ENCODE data around the gene RPL22. TPM values are rescaled to one million over a fixed set of nuclear protein-coding genes. Genes with fewer than 3 reads are reported as not detected.

The RPL22 gene
- total RNA-seq, 1 experiment from 2014 or later, result 298 TPM

DNA sequence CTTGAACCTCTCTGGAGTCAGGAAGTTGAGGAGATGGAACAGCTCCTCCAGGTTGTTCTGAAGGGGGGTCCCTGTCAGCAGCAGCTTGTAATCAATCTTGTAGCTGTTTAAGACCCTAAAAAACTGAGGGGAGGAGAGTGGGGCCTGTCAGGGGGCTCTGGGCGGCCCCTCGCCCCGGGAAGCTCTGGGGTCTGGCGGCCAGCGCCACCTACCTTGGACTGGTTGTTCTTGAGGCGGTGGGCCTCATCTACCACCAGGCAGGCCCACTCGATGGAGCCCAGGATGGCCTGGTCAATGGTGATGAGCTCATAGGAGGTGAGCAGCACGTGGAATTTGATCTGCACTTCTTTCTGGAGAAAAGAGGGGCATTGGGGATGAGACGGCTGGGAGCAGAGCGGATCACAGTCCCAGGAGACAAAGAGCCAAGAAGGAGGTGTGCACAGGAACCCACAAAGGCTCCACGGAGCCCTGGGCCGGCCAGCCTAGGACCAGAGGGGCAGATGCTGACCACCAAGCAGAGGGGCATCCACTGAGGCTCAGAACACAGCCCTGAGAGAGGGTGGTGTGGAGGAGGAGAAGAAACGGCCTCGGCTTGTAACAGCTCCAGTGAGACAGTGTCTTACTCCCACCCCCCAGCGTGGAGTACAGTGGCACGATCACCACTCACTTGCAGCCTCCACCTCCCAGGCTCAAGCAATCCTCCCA, 62.7 kb downstream of the RPL22 start:
- no peak for DNase-seq (ENCODE audit: extremely low read depth, low read depth)

Other genes starting within 250 kb of the RPL22 start
- gene NPHP4, start 207.2 kb downstream of the RPL22 start, total RNA-seq (2014; rRNA removed; shearing (Covaris generic)), result 7.5 and 8.6 TPM in 2 replicates
- gene KCNAB2, start 153.7 kb downstream of the RPL22 start, total RNA-seq (2014; rRNA removed; shearing (Covaris generic)), result 14.4 and 20.1 TPM in 2 replicates
- 0.30 TPM in 1 of 2 replicates, not detected in the other for gene CHD5, start 19.3 kb downstream of the RPL22 start, total RNA-seq (2014; rRNA removed; shearing (Covaris generic))
- gene RNF207, start 6.5 kb upstream of the RPL22 start, total RNA-seq (2014; rRNA removed; shearing (Covaris generic)), result 12.4 and 12.9 TPM in 2 replicates
- gene ICMT, start 36.4 kb upstream of the RPL22 start, total RNA-seq (2014; rRNA removed; shearing (Covaris generic)), result 42.2 and 47.9 TPM in 2 replicates
- not detected in 2 replicates for gene HES3, start 44.6 kb upstream of the RPL22 start, total RNA-seq (2014; rRNA removed; shearing (Covaris generic))
- 0.62 and 1.2 TPM in 2 replicates for gene GPR153, start 61.5 kb upstream of the RPL22 start, total RNA-seq (2014; rRNA removed; shearing (Covaris generic))
- gene ACOT7, start 194.2 kb upstream of the RPL22 start, total RNA-seq (2014; rRNA removed; shearing (Covaris generic)), result 22.5 and 24.4 TPM in 2 replicates
- 0.57 and 1.0 TPM in 2 replicates for gene HES2, start 220.3 kb upstream of the RPL22 start, total RNA-seq (2014; rRNA removed; shearing (Covaris generic))
- gene ESPN, start 225.2 kb upstream of the RPL22 start, total RNA-seq (2014; rRNA removed; shearing (Covaris generic)), result 0.17 TPM in 1 of 2 replicates, not detected in the other

Data from NCI-H460 (cell line).